ENCODE results near the gene SRSF12.

- TF ChIP-seq, protein P1, sequence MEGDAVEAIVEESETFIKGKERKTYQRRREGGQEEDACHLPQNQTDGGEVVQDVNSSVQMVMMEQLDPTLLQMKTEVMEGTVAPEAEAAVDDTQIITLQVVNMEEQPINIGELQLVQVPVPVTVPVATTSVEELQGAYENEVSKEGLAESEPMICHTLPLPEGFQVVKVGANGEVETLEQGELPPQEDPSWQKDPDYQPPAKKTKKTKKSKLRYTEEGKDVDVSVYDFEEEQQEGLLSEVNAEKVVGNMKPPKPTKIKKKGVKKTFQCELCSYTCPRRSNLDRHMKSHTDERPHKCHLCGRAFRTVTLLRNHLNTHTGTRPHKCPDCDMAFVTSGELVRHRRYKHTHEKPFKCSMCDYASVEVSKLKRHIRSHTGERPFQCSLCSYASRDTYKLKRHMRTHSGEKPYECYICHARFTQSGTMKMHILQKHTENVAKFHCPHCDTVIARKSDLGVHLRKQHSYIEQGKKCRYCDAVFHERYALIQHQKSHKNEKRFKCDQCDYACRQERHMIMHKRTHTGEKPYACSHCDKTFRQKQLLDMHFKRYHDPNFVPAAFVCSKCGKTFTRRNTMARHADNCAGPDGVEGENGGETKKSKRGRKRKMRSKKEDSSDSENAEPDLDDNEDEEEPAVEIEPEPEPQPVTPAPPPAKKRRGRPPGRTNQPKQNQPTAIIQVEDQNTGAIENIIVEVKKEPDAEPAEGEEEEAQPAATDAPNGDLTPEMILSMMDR (IDR thresholded peaks at IDR 0.05), result no peak
- no peak for TF ChIP-seq POLR2A (IDR thresholded peaks at IDR 0.05)
Observed at GRCh38 chr6:89082486-89082891, 35.4 kb downstream of the SRSF12 start.

Data from lower leg skin (tissue), 3 donors.